ENCODE results near the gene LRPAP1. TPM values are rescaled to one million over a fixed set of nuclear protein-coding genes. Genes with fewer than 3 reads are reported as not detected.

Gene LRPAP1
- total and polyA plus RNA-seq, 2 experiments from 2014 or later, result 191 to 299 TPM

GRCh38 chr4:3519468-3520264 lies 12.6 kb downstream of the LRPAP1 start:
- 96% methylated on average over 23 of the region's 23 CpGs for WGBS (ENCODE audit: low lambda C conversion rate, missing lambda C conversion rate)
- H3K4me3 ChIP-seq, result no peak overlapping the region

DNA sequence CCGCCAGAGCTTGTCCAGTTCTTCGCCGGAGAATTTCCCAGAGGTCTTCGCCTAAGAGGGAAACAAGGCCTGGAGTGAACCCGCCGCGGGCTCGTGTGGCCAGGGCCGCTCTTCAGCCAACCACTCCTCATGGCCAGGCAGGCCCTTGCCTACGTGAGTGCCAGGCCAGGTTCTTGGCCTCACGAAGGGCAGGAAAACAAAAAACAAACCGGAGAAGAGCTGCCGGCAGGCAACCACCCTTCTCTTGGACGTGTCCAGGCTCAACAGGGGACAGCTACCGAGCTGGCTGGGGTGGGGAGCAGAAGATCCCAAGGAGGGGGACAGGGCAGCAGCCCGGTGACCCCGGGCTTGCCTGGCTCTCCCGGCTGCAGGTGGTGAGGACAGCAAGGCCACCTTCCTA lies 13.3 kb downstream of the LRPAP1 start:
- Histone ChIP-seq H3K79me2 (no peaks in the 10 kb centered on the region), H3K27me3 (no peaks in the 10 kb centered on the region), H3K27ac (no peak overlapping the region), H3K4me1 (ENCODE audit: insufficient read depth) (no peaks in the 10 kb centered on the region), H3K4me3 (no peak overlapping the region), H3K4me2 (no peak overlapping the region), H4K20me1 (ENCODE audit: insufficient read depth, poor library complexity, severe bottlenecking) (peaks cover 3% of the 10 kb centered on the region), H3K36me3 (replicated peaks; ENCODE audit: insufficient read depth, low read depth) (no peaks in the 10 kb centered on the region), H3K9me2 (replicated peaks; ENCODE audit: insufficient read depth) (no peaks in the 10 kb centered on the region), H2AFZ (no peak overlapping the region), H3K9me3 (ENCODE audit: low read depth) (no peaks in the 10 kb centered on the region)
- TF ChIP-seq EZH2phosphoT487 (IDR thresholded peaks at IDR 0.05; ENCODE audit: low read depth, severe bottlenecking, unreplicated experiment), result no peak
- TF ChIP-seq EZH2 (IDR thresholded peaks at IDR 0.05; ENCODE audit: borderline replicate concordance), result no peak
- TF ChIP-seq, protein P1, sequence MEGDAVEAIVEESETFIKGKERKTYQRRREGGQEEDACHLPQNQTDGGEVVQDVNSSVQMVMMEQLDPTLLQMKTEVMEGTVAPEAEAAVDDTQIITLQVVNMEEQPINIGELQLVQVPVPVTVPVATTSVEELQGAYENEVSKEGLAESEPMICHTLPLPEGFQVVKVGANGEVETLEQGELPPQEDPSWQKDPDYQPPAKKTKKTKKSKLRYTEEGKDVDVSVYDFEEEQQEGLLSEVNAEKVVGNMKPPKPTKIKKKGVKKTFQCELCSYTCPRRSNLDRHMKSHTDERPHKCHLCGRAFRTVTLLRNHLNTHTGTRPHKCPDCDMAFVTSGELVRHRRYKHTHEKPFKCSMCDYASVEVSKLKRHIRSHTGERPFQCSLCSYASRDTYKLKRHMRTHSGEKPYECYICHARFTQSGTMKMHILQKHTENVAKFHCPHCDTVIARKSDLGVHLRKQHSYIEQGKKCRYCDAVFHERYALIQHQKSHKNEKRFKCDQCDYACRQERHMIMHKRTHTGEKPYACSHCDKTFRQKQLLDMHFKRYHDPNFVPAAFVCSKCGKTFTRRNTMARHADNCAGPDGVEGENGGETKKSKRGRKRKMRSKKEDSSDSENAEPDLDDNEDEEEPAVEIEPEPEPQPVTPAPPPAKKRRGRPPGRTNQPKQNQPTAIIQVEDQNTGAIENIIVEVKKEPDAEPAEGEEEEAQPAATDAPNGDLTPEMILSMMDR (IDR thresholded peaks at IDR 0.05; ENCODE audit: poor library complexity), result no peak
- WGBS (ENCODE audit: low lambda C conversion rate, missing lambda C conversion rate), result 97% methylated on average over 18 of the region's 18 CpGs
- DNase-seq (ENCODE audit: low spot score), result no peak

More at GRCh38 chr4:3519468-3520264, 12.6 kb downstream of the LRPAP1 start:
- Histone ChIP-seq H3K36me3 (replicated peaks; ENCODE audit: insufficient read depth, low read depth) (no peaks in the 10 kb centered on the region), H2AFZ (no peak overlapping the region), H3K9me2 (replicated peaks; ENCODE audit: insufficient read depth) (no peaks in the 10 kb centered on the region), H3K4me1 (ENCODE audit: insufficient read depth) (no peaks in the 10 kb centered on the region), H3K27ac (no peak overlapping the region), H4K20me1 (ENCODE audit: insufficient read depth, poor library complexity, severe bottlenecking) (peaks cover 3% of the 10 kb centered on the region), H3K27me3 (no peaks in the 10 kb centered on the region), H3K4me2 (no peak overlapping the region), H3K79me2 (no peaks in the 10 kb centered on the region), H3K9me3 (ENCODE audit: low read depth) (no peaks in the 10 kb centered on the region)
- no peak for DNase-seq (ENCODE audit: low spot score)
- TF ChIP-seq EZH2phosphoT487 (IDR thresholded peaks at IDR 0.05; ENCODE audit: low read depth, severe bottlenecking, unreplicated experiment) (no peak), EZH2 (IDR thresholded peaks at IDR 0.05; ENCODE audit: borderline replicate concordance) (no peak)

- Histone ChIP-seq H3K4me3 (no peak overlapping the region), H3K36me3 (replicated peaks; ENCODE audit: insufficient read depth, low read depth) (no peaks in the 10 kb centered on the region), H3K4me1 (ENCODE audit: insufficient read depth) (no peaks in the 10 kb centered on the region), H3K27ac (no peak overlapping the region), H2AFZ (no peak overlapping the region), H3K9me3 (ENCODE audit: low read depth) (no peaks in the 10 kb centered on the region), H4K20me1 (ENCODE audit: insufficient read depth, poor library complexity, severe bottlenecking) (peaks cover 3% of the 10 kb centered on the region), H3K79me2 (no peaks in the 10 kb centered on the region), H3K27me3 (no peaks in the 10 kb centered on the region), H3K9me2 (replicated peaks; ENCODE audit: insufficient read depth) (no peaks in the 10 kb centered on the region), H3K4me2 (no peak overlapping the region)
- TF ChIP-seq, protein P1 (IDR thresholded peaks at IDR 0.05; ENCODE audit: poor library complexity), result no peak
- TF ChIP-seq EZH2 (IDR thresholded peaks at IDR 0.05; ENCODE audit: borderline replicate concordance) (no peak), EZH2phosphoT487 (IDR thresholded peaks at IDR 0.05; ENCODE audit: low read depth, severe bottlenecking, unreplicated experiment) (no peak)
- 96% methylated on average over 4 of the region's 11 CpGs for WGBS (ENCODE audit: low lambda C conversion rate, missing lambda C conversion rate)
- no peak for DNase-seq (ENCODE audit: low spot score)
Measured at GRCh38 chr4:3518511-3518880, 13.7 kb downstream of the LRPAP1 start.

- no peaks in the 10 kb centered on the region for H3K27me3 ChIP-seq
- no peaks in the 10 kb centered on the region for H3K79me2 ChIP-seq
- no peaks in the 10 kb centered on the region for H4K20me1 ChIP-seq (ENCODE audit: insufficient read depth, poor library complexity, severe bottlenecking)
- no peak for DNase-seq (ENCODE audit: low spot score)
- no peaks in the 10 kb centered on the region for H3K36me3 ChIP-seq (replicated peaks; ENCODE audit: insufficient read depth, low read depth)
- no peaks in the 10 kb centered on the region for H3K4me1 ChIP-seq (ENCODE audit: insufficient read depth)
- 97% methylated on average over 44 of the region's 49 CpGs for WGBS (ENCODE audit: low lambda C conversion rate, missing lambda C conversion rate)
- H2AFZ ChIP-seq, result no peak overlapping the region
- H3K9me2 ChIP-seq (replicated peaks; ENCODE audit: insufficient read depth), result no peaks in the 10 kb centered on the region
- H3K27ac ChIP-seq, result no peak overlapping the region
- no peak overlapping the region for H3K4me2 ChIP-seq
- TF ChIP-seq, protein P1 (IDR thresholded peaks at IDR 0.05; ENCODE audit: poor library complexity), result no peak
- no peak for TF ChIP-seq EZH2 (IDR thresholded peaks at IDR 0.05; ENCODE audit: borderline replicate concordance)
- TF ChIP-seq EZH2phosphoT487 (IDR thresholded peaks at IDR 0.05; ENCODE audit: low read depth, severe bottlenecking, unreplicated experiment), result no peak
- no peak overlapping the region for H3K4me3 ChIP-seq
- no peaks in the 10 kb centered on the region for H3K9me3 ChIP-seq (ENCODE audit: low read depth)
Measured at GRCh38 chr4:3517731-3518510, 14.3 kb downstream of the LRPAP1 start.
